SKM-1 treated with dmso at 0.1 percent for 144 hours (cell line): Measurements from ENCODE around the gene PTPRN2.

Source experiments
- DNase-seq: peaks from one replicate; lab custom pipeline; 2025; ENCODE audit not compliant: unreplicated experiment; lab: John Stamatoyannopoulos, UW

PTPRN2 gene

DNA sequence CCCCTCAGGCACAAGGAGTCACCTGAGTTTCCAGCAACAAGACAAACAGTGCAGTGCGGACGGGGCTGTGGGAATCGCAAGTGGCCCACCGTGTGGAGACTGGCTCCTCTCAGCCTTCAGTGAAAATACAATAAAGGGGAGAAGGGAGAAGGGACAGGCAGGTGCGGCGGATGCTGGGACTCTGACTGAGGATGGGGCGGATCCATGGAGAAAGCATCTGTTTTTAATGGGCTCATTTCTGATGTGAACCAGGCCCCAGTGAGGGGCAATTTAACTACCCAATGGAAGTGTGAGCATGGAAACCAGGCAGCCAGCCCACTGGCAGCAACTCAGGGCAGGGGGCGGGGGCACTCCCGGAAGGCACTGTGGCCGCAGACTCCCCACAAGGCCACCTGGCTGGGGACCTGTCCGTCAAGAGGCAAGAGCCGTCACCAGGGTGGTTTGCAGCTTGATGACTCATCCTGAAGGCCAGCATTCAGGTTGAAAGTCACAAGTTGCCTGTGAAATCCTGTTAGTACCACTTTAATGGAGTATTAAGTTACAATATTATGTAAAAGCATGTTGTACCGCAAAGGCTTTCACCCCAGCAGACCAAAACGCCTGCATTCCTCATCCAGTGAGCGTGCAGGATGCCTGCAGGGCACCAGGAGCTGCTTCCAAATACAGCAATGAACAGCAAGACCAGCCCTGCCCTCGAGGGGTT lies 476.4 kb downstream of the PTPRN2 start:
- no peak for DNase-seq

DNA sequence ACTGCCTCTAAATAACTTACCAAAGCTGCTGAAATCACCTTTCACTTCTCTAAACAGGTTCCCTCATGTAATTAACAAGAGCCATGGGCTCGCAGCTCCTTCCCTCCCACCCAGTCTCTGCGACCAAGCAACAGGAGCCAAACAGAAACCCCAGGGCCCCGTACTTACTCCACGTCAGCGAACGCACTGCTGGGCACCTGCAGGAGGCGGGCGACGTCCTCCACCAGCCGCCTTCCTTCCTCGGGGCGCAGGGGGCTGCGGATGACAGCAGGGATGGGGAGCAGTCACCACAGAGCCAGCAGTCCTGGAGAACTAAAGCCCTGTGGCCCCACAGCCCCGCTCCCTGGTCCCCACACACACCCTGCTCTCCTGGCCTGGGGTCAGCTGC lies 477.0 kb downstream of the PTPRN2 start:
- no peak for DNase-seq

DNA sequence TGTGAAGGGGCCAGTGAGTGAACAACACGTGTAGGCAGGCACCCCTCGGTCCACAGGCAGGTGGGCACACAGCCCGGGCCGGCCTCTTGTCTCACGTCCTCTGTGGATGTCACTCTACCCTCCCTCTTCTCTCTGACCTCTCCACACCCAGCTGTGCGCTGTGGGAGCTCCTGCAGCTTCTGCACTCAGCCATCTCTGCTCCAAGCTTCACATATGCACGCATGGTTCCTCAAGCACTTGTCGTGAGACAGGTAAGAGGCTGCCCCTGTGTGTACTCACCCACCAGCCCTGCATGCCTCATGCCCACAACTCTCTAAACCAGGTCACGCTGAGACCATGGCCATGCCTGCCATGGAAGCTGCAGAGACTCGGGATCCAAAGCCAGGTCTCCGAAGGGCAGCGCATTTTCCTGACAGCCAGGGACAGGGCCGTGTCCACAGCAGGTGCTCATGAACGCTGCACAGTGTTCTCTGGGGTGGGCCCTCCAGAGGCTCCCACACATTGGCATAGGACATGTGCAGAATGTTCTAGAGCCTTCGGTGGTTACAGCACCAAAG lies 477.5 kb downstream of the PTPRN2 start:
- no peak for DNase-seq

GRCh38 chr7:158109364-158110033 lies 478.1 kb downstream of the PTPRN2 start:
- no peak for DNase-seq

DNA sequence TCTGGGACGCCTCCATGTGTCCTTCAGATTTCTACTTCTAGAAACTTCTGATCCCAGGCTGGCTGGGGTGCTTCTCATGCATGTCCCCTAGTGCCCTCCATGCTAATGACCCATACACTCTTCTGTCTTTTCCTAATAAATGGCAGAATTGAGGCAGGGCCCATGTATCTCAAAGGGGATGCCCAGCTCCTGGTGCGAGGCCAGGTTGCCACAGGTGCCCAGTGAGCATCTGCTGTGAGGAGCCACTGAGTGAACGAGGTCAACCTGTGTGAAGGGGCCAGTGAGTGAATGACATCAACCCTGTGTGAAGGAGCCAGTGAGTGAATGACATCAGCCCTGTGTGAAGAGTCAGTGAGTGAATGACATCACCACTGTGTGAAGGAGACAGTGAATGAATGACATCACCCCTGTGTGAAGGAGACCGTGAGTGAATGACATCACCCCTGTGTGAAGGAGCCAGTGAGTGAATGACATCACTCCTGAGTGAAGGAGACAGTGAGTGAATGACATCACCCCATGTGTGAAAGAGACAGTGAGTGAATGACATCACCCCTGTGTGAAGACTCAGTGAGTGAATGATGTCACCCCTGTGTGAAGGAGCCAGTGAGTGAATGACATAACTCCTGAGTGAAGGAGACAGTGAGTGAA lies 478.9 kb downstream of the PTPRN2 start:
- DNase-seq, result no peak

- DNase-seq, result no peak
These were observed 479.8 kb downstream of the PTPRN2 start for GRCh38 chr7:158107806-158108205.

GRCh38 chr7:158106272-158106671 lies 481.4 kb downstream of the PTPRN2 start:
- DNase-seq, result no peak

- DNase-seq, result no peak
These were observed 484.2 kb downstream of the PTPRN2 start for GRCh38 chr7:158103378-158103777.

DNA sequence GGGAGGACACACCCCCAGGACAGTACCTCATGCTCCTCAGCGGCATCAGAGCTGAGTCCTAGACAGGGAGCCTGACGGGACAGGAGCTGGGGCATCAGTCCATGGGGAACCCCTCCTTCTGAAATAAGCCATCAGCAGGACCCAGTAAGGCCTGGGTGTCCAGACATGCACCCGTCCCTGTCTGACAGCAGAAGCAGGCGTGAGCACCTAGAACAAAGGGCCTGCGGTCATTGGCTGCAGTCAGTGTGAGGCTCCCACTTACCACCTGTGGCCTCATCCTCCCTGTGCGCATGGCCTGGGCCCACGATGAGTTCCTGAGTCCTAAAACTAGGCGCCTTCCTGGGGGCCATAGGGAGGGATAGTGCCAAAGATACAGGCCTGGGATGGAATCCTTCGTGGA lies 484.7 kb downstream of the PTPRN2 start:
- no peak for DNase-seq

DNA sequence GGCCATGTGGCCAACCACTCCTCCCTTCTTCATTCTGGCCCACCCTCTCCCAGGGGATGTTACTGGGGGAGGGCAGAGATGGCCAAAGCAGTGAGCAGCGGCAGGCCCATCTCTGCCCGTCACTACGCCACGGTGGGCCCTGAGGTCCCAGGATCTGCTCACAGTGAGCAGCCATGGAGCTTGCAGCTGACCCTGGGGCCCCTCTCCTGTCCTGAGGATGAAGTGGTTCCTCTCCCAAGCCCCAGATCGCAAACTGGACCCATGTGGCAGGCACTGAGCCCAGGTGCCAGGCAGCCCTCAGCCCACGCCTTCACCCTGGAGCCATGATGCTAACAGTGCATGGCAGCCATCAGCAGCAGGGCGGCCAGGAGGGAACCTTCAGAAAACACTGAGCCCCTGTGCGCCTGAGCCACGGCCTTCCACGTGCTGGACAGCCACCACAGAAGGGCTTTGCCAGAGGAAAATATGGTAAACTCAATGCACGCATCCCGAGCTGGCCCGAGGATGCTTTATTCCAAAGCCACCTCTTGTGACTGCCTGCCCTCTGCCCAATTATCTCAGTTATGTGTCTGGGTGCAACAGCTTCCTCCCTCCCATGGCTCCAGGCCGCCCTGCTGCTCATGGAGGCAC lies 485.7 kb downstream of the PTPRN2 start:
- DNase-seq, result no peak

DNA sequence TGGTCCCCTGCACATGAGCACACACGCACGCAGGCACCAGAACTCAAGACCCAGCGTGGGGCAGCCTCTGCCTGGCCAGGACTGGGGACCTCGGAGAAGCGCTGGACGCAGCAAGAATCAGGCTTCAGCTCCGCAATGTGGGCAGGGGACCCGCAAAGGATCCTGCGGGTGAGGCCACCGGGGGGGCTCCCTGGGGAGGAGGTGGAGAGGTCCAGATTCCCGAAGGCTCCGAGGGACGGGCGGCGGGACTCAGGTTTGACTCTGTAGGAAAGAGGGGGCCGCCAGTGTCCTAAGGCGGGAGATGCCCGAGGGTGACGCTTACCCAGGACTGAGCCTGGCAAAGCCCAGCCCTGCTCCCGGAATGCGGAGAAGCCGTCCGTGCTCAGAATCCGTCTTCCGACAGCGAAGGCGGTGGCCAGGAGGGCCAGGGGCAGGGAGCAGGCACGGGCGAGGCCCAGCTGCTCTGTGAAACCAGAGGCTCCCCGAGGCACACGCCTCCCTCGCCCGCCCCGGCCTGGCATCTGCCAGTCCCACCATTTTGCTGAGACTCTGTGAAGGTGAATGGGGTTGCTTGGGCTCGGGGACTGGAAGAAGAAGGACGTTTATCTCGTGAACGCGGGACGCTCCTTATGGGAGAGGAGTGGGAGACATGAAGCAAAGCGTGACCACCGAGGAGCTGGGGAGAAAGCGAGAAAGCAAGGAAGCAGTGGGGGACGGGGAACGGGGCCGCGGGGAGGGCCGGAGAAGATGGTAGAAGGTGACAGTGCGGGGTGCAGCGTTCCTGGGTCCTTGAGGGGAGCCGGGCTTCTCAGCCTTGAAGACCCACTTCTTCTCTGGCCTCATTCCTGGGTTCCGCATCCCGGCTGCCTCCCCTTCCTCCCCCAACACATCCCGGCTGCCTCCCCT lies 489.2 kb downstream of the PTPRN2 start:
- DNase-seq, result no peak

GRCh38 chr7:158097453-158098124 lies 490.0 kb downstream of the PTPRN2 start:
- DNase-seq, result no peak

GRCh38 chr7:158097106-158097452 lies 490.5 kb downstream of the PTPRN2 start:
- DNase-seq, result no peak

DNA sequence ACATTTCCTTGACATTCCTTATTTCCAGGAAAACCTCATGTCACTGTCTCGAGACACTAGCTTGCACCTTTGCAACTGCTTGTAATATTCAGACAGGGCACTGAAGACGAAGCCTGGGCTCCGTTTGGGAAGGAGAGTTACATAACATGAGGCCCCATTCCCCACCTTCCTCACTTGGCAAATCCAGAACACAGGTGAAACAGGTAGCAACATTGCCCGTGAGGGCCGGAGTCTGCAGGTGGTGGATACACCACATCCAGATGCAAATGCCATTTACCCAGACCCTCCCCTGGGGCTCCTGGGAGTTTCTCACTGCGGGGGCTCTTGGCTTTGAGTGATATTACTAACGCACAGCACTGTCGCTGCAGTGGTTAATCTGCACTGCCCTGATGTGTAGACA lies 491.0 kb downstream of the PTPRN2 start:
- DNase-seq, result no peak

DNA sequence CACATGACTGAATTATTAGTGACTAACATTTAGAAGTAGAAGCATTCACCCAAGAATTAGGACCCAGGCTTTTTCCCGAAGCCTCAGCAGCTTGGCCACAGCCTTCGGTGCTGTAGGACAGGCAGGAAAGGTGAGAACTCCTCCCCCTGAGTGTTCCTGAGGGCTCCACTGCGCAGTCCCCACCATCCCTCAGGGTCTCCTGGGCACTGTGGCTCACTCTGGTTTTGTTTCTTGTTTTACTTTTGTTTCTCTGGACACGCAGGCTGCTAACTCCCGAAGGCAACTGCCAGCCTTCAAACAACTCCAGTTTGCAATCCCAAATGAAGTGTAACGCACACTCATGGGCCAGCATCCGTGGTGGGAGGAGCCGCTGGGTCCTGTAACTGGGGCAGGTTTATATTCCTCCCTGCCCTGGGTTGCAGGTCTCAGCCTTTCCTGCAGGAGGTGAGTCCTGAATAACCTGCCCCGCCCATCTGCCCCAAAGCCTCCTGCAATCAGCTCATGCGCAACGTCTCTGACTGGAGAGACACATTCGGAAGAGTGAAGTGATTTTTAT lies 492.9 kb downstream of the PTPRN2 start:
- no peak for DNase-seq

GRCh38 chr7:158094046-158094445 lies 493.6 kb downstream of the PTPRN2 start:
- DNase-seq, result no peak

- no peak for DNase-seq
These were observed 494.3 kb downstream of the PTPRN2 start for GRCh38 chr7:158093156-158093796.

DNA sequence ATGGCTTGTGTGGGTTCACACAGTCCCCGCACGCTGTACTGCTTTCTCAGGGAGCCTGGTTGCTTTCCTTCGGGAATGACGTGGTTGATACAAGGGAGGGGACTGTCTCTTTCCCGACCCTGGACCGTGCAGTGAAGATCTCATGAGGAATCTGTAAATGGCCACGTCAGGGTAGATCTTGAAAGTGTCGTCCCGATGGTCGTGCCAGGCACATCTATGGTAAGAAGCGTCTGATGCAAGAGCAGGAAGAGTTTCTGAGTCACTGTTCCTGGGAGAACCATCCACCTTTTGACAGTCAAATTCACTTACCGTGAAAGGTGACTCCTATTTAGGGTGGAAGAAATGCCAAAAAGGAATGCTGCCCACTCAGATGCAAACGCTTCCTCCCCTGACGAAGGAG lies 500.4 kb downstream of the PTPRN2 start:
- DNase-seq, result no peak
